ENCODE measurements around the gene PCCA. TPM values are rescaled to one million over a fixed set of nuclear protein-coding genes. Genes with fewer than 3 reads are reported as not detected.

The PCCA gene
- total and polyA plus RNA-seq, 2 donors (not counting 1 experiment from before 2014, with no cell fraction given): 4.8 to 17.4 TPM

DNA sequence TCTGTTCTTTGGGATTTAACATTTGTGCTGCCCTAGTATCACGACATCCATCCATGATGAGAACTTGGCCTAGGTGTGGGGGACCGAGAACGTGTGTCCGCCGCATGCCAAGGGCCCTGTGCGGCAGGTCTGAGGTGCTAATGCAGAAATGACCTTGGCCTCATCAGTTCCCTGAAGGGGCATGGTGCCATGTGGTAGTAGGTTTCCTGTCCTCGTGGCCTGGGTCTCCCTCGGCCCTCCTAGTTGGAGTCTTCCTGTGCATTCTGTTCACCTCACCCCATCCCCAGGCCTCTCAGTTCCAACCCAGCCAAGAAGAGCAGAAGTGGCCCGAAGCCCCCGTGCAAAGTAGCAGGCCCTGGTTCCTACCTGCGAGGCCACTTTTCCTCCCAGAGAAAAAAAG, 439.9 kb downstream of the PCCA start:
- Histone ChIP-seq H3K79me2 (ENCODE audit: control insufficient read depth, insufficient read depth, low read length) (no peaks in the 10 kb centered on the region), H4K20me1 (ENCODE audit: control insufficient read depth, insufficient read depth, low read length, poor library complexity, severe bottlenecking) (no peaks in the 10 kb centered on the region), H3K27me3 (replicated peaks in 1 of 4; ENCODE audit: control extremely low read depth in 1 of 4, control insufficient read depth in 3 of 4, insufficient read depth in 4 of 4, low read length in 3 of 4) (no peaks in the 10 kb centered on the region), H3K4me3 (ENCODE audit: control extremely low read depth in 1 of 5, extremely low read depth in 1 of 5, insufficient read depth in 1 of 5, low read depth in 2 of 5, low read length in 4 of 5) (no peak overlapping the region), H3K27ac (ENCODE audit: low read length in 2 of 2) (no peak overlapping the region), H3K36me3 (replicated peaks in 1 of 2; ENCODE audit: control extremely low read depth in 1 of 2, control insufficient read depth in 1 of 2, extremely low read depth in 1 of 2, insufficient read depth in 2 of 2, low read length in 1 of 2) (no peaks in the 10 kb centered on the region), H3K4me1 (ENCODE audit: control insufficient read depth in 2 of 2, insufficient read depth in 2 of 2, low read length in 2 of 2) (no peaks in the 10 kb centered on the region), H3K4me2 (replicated peaks; ENCODE audit: low read depth, low read length, poor library complexity, severe bottlenecking) (no peak overlapping the region), H2AFZ (ENCODE audit: insufficient read depth, low read depth, low read length, poor library complexity, severe bottlenecking) (no peak overlapping the region), H3K9me3 (ENCODE audit: control extremely low read depth in 1 of 3, control insufficient read depth in 2 of 3, insufficient read depth in 1 of 3, low read length in 2 of 3) (peaks cover 0 to 13% (median 0%) of the 10 kb centered on the region in 3 donors), H3K9ac (ENCODE audit: low read length) (no peak overlapping the region)
- no peaks in the 10 kb centered on the region for H3K4me1 Mint-ChIP-seq
- H3K27me3 Mint-ChIP-seq: no peaks in the 10 kb centered on the region
- H3K27ac Mint-ChIP-seq: no peak overlapping the region
- ATAC-seq (ENCODE audit: low read depth) (no peak), DNase-seq (no peak)
- no peaks in the 10 kb centered on the region for H3K9me3 Mint-ChIP-seq (ENCODE audit: insufficient read depth)
- ChIA-PET POLR2A (no interaction called here), CTCF (no interaction called here)
- no peak overlapping the region for H3K4me3 Mint-ChIP-seq
- intact Hi-C loops (cut with micrococcal nuclease): no loop called here
- TF ChIP-seq EZH2 (IDR thresholded peaks at IDR 0.05; ENCODE audit: borderline replicate concordance, insufficient read depth, low read depth, low read length, poor library complexity, severe bottlenecking): no peak
- TF ChIP-seq, protein P1, sequence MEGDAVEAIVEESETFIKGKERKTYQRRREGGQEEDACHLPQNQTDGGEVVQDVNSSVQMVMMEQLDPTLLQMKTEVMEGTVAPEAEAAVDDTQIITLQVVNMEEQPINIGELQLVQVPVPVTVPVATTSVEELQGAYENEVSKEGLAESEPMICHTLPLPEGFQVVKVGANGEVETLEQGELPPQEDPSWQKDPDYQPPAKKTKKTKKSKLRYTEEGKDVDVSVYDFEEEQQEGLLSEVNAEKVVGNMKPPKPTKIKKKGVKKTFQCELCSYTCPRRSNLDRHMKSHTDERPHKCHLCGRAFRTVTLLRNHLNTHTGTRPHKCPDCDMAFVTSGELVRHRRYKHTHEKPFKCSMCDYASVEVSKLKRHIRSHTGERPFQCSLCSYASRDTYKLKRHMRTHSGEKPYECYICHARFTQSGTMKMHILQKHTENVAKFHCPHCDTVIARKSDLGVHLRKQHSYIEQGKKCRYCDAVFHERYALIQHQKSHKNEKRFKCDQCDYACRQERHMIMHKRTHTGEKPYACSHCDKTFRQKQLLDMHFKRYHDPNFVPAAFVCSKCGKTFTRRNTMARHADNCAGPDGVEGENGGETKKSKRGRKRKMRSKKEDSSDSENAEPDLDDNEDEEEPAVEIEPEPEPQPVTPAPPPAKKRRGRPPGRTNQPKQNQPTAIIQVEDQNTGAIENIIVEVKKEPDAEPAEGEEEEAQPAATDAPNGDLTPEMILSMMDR (IDR thresholded peaks at IDR 0.05): no peak
- WGBS (ENCODE audit: insufficient coverage): 95% methylated on average over 10 of the region's 11 CpGs

DNA sequence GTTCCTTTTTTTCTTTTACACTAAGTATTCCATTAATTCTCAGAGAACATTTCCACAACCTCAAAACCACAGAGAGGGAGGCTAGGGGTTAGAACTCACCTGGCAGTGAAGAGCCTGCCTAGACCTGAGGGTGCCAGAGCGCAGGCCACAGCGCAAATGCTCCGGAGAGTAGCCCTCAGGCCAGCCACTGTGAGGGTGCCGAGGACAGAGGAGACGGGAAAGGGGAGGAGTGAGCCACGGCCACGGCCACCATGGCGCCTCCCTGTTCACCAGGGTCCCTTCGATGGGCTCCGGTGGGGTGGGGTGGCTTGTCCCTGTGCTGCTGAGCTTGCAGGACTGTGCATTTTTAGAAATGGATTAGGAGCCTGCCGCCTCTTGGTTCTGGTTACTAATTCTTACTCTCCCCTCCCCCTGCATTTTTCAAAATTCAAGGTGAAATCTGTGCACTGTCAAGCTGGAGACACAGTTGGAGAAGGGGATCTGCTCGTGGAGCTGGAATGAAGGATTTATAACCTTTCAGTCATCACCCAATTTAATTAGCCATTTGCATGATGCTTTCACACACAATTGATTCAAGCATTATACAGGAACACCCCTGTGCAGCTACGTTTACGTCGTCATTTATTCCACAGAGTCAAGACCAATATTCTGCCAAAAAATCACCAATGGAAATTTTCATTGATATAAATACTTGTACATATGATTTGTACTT, 440.9 kb downstream of the PCCA start:
- Histone ChIP-seq H4K20me1 (ENCODE audit: control insufficient read depth, insufficient read depth, low read length, poor library complexity, severe bottlenecking) (no peaks in the 10 kb centered on the region), H2AFZ (ENCODE audit: insufficient read depth, low read depth, low read length, poor library complexity, severe bottlenecking) (no peak overlapping the region), H3K27ac (ENCODE audit: low read length in 2 of 2) (no peak overlapping the region), H3K36me3 (replicated peaks in 1 of 2; ENCODE audit: control extremely low read depth in 1 of 2, control insufficient read depth in 1 of 2, extremely low read depth in 1 of 2, insufficient read depth in 2 of 2, low read length in 1 of 2) (no peaks in the 10 kb centered on the region), H3K9ac (ENCODE audit: low read length) (no peak overlapping the region), H3K4me2 (replicated peaks; ENCODE audit: low read depth, low read length, poor library complexity, severe bottlenecking) (no peak overlapping the region), H3K9me3 (ENCODE audit: control extremely low read depth in 1 of 3, control insufficient read depth in 2 of 3, insufficient read depth in 1 of 3, low read length in 2 of 3) (peaks cover 0 to 13% (median 0%) of the 10 kb centered on the region in 3 donors), H3K79me2 (ENCODE audit: control insufficient read depth, insufficient read depth, low read length) (no peaks in the 10 kb centered on the region), H3K27me3 (replicated peaks in 1 of 4; ENCODE audit: control extremely low read depth in 1 of 4, control insufficient read depth in 3 of 4, insufficient read depth in 4 of 4, low read length in 3 of 4) (no peaks in the 10 kb centered on the region), H3K4me1 (ENCODE audit: control insufficient read depth in 2 of 2, insufficient read depth in 2 of 2, low read length in 2 of 2) (no peaks in the 10 kb centered on the region), H3K4me3 (ENCODE audit: control extremely low read depth in 1 of 5, extremely low read depth in 1 of 5, insufficient read depth in 1 of 5, low read depth in 2 of 5, low read length in 4 of 5) (no peak overlapping the region)
- ChIA-PET CTCF (interaction anchor here (1.1 kb wide), 1 partner anchor 13 kb away, joined by 3 read pairs; no protein-coding TSS in a partner anchor), POLR2A (no interaction called here)
- no peak for ATAC-seq (ENCODE audit: low read depth)
- WGBS (ENCODE audit: insufficient coverage): 98% methylated on average over 9 of the region's 15 CpGs
- no peak for DNase-seq
- Mint-ChIP-seq H3K27me3 (no peaks in the 10 kb centered on the region), H3K27ac (no peak overlapping the region), H3K9me3 (ENCODE audit: insufficient read depth) (no peaks in the 10 kb centered on the region), H3K4me3 (no peak overlapping the region), H3K4me1 (no peaks in the 10 kb centered on the region)
- intact Hi-C loops (cut with micrococcal nuclease): no loop called here
- TF ChIP-seq EZH2 (IDR thresholded peaks at IDR 0.05; ENCODE audit: borderline replicate concordance, insufficient read depth, low read depth, low read length, poor library complexity, severe bottlenecking): no peak
- TF ChIP-seq, protein P1 (IDR thresholded peaks at IDR 0.05): no peak
